GM18508 (cell line): Measurements from ENCODE around the gene APOD.
"Not testable (repeated sequence)": the region's sequence is repeated elsewhere in the genome, so short reads cannot be mapped to it uniquely, and the experiment has no call there.

Experiments used
- ATAC-seq: cut with Tn5 transposase; IDR thresholded peaks from one replicate; pipeline ENCODE4 v1.9.1; 2021; ENCODE audit warnings: moderate number of reproducible peaks; ENCODE audit not compliant: insufficient read depth, unreplicated experiment

Gene APOD

GRCh38 chr3:195583831-195584542 lies at the start of gene APOD:
Gene APOD (minus strand): TSS chr3:195583940. CDS start chr3:195579461, 4,479 bp downstream.
- ATAC-seq = no peak

DNA sequence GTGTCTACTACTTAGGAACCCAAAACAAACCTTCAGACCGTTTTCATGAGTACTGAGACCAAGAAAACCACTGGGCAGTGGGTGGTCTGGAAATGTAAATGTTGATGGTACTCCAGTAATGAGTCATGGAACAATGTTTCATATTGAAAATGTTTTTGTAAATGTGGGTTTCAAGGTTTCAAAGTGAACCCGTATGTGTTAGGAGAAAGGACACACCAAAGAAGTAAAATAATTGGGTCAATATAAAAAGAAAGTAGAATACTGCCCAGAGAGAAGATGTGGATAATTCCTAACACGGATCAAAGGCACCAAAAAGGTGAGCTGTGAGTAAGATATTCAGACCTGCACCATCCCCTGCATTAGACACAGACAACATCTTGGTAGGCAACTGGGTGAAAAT lies 49.6 kb upstream of the APOD start:
- ATAC-seq = not testable (repeated sequence)

DNA sequence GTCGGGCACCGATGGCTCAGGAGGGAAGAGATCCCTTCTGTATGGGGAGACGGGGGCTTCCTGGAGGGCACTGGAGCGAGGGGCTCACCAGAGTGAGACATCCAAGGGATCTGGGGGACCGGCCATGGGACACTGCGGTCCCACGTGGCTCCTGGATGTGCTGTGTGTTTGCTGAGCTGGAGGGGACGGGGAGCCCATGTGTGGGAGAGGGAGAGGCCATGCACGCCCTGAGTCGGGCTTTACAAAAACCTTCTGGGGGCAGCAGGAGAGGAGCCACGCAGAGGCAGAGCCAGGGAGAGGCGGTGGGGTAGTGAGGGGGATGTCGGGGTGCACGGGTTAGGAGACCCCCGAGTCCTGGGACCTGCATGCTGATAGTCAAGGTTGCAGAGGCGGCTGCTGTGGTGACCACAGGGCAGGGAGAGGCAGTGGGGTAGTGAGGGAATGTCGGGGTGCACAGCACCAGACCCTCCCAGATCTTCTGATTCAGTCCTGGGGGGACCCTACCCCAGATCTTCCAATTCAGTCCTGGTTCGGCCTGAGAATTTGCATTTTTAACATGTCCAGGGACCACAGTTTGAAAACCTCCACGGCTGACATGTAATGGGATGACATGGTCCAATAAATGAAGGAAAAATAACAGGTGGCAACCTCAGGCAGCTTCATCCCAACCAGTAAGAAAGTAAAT lies 48.9 kb upstream of the APOD start:
- not testable (repeated sequence) for ATAC-seq

- ATAC-seq = not testable (repeated sequence)
These were observed 48.3 kb upstream of the APOD start for GRCh38 chr3:195632046-195632445.

DNA sequence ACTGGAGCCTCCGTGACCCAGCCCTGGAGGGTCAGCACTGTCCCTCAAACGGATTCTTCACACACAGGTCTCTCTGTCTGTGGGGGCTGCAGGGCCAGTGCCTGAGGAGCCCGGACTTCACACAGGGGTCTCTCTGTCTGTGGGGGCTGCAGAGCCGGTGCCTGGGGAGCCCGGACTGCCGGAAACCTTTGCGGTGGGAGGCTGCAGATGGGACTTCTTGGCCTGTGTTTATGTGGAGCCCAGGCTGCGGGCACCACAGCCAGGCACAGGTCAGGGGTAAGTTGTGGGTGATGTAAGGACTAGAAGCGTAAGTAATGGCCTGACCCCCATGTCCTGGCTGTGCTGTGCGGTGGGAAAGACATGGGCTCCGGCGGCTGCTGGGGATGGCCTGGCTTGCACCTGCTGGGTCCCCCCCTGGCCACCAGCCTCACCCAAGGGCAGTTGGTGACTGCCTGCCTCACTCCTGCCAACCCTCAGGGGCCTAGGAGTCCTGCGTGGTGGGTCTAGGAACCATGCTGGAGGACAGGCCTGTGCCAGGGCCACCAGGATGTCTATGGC lies 47.3 kb upstream of the APOD start:
- not testable (repeated sequence) for ATAC-seq

DNA sequence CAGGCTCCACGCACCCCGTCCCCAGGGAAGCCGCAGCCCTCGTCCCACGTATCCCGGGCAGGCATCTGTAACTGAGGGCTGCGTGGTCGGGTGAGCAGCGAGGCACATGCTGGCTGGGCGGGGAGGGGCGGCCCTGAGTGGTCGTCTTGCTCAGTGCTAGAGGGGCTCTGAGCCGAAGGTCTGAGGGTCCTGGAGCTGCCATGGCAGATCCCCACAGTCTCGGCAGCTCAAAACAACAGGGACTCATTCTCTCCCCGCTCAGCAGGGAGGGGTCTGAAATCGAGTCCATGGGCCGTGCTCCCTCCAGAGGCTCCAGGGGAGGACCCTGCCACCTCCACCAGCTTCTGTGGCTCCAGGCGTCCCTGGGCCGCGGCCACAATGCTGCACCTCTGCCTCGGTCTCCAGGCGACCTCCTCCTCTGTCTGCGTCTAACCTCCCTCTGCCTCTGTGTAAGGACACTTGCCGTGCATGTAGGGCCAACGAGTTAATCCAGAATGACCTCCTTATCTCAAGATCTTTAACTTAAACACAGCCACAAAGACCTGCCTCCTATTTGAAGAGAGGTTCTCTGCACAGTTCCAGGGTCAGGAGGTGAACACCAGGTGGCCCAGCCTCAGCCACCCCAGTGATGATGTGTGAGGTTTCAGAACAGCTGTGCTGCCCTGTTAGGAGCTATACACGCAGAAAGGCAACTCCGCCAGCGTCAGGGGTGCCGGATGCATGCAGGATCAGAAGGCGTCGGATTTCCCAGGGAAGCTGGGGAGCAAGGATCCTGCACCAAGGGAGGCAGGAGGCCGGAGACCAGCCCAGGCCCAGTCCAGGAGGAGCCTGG lies 46.6 kb upstream of the APOD start:
- not testable (repeated sequence) for ATAC-seq

DNA sequence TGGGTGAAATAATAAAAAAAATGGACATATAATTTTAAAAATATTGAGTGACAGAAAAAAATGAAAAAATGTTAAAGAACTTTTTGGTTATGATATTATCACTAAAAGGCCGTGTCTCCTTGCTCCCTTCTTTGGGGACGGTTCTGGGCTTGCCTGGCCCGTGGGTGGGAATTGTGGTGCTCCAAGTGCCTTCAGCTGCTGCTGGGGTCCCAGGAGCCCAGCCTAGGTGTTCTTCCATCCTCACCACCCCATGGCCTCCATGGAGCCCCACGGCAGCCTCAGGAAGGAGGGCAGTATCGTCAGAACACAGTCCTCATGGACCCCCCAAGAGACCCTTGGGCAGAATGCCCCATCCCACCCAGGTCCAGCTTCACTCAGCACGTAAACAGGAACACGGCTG lies 45.9 kb upstream of the APOD start:
- ATAC-seq = not testable (repeated sequence)

DNA sequence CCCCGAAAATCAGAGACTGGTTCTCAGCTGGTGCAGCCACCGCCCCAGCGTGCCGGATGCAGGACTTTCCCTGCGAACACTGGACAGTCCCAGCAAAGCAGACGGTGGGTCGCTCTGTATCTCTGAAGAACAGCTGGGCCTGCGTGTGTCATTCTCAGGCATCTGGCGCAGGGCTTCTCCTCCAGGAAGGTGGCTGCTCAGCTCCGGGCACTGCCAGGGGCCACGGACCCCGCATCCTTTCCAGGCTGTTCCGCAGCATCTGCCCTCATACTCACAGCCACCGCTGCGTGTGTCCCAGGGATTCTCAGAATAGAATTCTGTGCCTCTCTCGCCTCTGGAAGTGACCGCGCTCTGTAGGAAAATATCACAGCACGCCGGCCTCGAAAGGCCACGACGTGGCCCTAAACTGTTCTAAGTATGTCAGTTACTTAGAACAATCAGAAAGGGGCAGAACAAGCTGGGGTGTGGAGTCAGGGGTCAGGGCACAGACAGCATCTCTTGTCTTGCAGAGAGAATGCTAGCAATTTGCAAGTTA lies 44.7 kb upstream of the APOD start:
- not testable (repeated sequence) for ATAC-seq

- ATAC-seq = not testable (repeated sequence)
These were observed 44.0 kb upstream of the APOD start for GRCh38 chr3:195627515-195628385.

- ATAC-seq = not testable (repeated sequence)
These were observed 41.1 kb upstream of the APOD start for GRCh38 chr3:195624603-195625560.

DNA sequence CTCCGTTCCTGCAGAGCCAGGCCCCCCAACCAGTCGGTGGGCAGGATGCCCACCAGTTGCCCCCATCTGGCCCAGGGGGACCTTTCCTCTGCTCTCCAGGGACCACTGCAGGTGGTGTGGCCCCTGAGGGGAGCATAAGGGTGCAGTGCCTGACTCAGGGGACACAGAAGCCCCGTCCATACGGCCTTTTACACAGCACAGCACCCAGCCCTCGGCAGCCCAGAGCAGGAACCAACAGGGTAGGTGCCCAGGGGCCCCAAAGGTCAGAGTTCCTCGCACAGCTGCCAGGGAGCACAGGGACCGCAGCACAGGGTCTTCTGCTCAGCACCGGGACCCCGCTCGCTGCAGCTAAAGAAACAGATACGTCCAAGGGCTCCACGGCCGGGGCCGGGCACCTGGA lies 40.4 kb upstream of the APOD start:
- not testable (repeated sequence) for ATAC-seq

GRCh38 chr3:195623217-195623965 lies 39.7 kb upstream of the APOD start:
- ATAC-seq = not testable (repeated sequence)

DNA sequence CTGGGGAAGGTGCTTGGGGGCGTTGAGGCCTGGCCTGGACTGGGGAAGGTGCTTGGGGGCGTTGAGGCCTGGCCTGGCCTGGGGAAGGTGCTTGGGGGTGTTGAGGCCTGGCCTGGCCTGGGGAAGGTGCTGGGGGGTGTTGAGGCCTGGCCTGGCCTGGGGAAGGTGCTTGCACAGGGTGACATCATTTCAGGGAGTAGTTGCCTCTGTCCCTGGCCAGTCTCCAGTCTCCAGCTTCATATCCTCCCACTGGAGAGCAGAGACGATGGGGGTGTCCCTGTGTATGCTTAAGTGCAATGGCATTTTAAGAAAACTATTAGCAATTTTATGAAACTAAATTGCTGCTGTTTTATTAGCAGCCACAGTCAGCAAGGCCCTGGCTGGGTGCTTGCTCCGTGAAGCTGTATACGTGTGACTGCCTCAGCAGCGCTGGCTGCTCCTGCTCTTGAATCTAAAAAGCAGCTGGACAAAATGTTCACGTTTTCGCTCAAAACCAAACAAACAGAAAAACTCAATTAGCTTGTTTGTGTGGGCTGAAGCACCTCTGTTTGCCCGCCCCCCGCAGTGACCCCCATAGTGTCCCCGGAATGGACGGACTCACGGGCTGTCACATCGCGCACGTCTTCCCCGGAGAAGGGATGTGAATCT lies 38.9 kb upstream of the APOD start:
- ATAC-seq = not testable (repeated sequence)

DNA sequence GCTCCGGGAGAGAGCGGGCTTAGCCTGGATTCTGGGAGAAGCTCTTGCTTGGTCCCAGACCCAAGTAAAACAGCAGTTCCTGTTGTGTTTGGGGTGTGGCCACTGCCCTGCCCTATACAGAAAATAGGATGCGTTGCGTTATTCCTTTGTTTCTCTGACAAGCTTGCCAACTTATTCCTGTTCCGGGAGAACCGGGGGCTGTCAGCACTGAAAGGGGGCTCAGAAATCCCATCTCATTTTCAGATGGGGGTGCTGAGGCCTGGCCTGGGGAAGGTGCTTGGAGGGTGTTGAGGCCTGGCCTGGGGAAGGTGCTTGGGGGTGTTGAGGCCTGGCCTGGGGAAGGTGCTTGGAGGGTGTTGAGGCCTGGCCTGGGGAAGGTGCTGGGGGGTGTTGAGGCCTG lies 38.3 kb upstream of the APOD start:
- not testable (repeated sequence) for ATAC-seq

DNA sequence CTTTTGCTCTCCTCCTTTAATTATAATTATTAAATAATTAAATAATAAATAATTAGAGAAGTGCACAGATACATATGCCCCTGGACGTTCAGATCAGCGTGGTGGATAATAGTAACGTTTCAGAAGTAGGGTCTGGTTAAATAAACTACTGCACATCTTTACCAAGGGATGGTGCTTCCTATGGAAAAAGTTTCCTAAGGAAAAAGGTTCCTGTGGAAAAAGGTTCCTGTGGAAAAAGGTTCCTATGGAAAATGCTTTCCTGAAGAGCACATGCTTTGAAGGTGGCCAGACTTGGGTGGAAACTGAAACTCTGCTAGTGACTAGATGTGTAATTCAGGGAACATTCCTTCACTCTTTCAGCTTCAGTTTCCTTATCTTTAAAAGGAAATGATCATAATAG lies 37.4 kb upstream of the APOD start:
- not testable (repeated sequence) for ATAC-seq

- not testable (repeated sequence) for ATAC-seq
These were observed 36.7 kb upstream of the APOD start for GRCh38 chr3:195620476-195620875.
